ENCODE results near the gene KRTAP4-1.
"Not testable (repeated sequence)": the region's sequence is repeated elsewhere in the genome, so short reads cannot be mapped to it uniquely, and the experiment has no call there.

Gene KRTAP4-1

GRCh38 chr17:41184480-41184961 is at the start of gene KRTAP4-1:
TSS of gene KRTAP4-1 (minus strand) at chr17:41184911. CDS start at chr17:41184854, 57 bp downstream.
- DNase-seq: no peak

- not testable (repeated sequence) for DNase-seq
Measured at GRCh38 chr17:41232399-41233105, 47.8 kb upstream of the KRTAP4-1 start, which contains the start of gene KRTAP9-3. TSS of gene KRTAP9-3 (plus strand) at chr17:41232449. CDS start at chr17:41232502, 53 bp downstream.

GRCh38 chr17:41231731-41232130 is 47.0 kb upstream of the KRTAP4-1 start:
- no peak for DNase-seq

GRCh38 chr17:41230094-41230493 is 45.4 kb upstream of the KRTAP4-1 start:
- no peak for DNase-seq

- DNase-seq: not testable (repeated sequence)
Measured at GRCh38 chr17:41226598-41227095, 41.9 kb upstream of the KRTAP4-1 start, which contains the start of gene KRTAP9-2. TSS of gene KRTAP9-2 (plus strand) at chr17:41226648. CDS start at chr17:41226655, 7 bp downstream.

GRCh38 chr17:41226051-41226450 is 41.3 kb upstream of the KRTAP4-1 start:
- no peak for DNase-seq

- no peak for DNase-seq
Measured at GRCh38 chr17:41223821-41224220, 39.1 kb upstream of the KRTAP4-1 start.

GRCh38 chr17:41215681-41216080 is 31.0 kb upstream of the KRTAP4-1 start:
- DNase-seq: no peak

- no peak for DNase-seq
Measured at GRCh38 chr17:41212524-41213169, 27.9 kb upstream of the KRTAP4-1 start.

- DNase-seq: no peak
Measured at GRCh38 chr17:41211845-41212466, 27.2 kb upstream of the KRTAP4-1 start.

- no peak for DNase-seq
Measured at GRCh38 chr17:41199421-41200078, 14.8 kb upstream of the KRTAP4-1 start.

- no peak for DNase-seq
Measured at GRCh38 chr17:41196068-41196467, 11.4 kb upstream of the KRTAP4-1 start.

- DNase-seq: no peak
Measured at GRCh38 chr17:41190328-41190727, 5.6 kb upstream of the KRTAP4-1 start.

GRCh38 chr17:41189837-41190318 is 5.2 kb upstream of the KRTAP4-1 start, which contains the start of gene KRTAP9-1:
TSS of gene KRTAP9-1 (plus strand) at chr17:41189887. CDS start at chr17:41189887, 0 bp downstream.
- DNase-seq: not testable (repeated sequence)

- no peak for DNase-seq
Measured at GRCh38 chr17:41186872-41187271, 2.2 kb upstream of the KRTAP4-1 start.

GRCh38 chr17:41185001-41185400 is 290 bp upstream of the KRTAP4-1 start:
- no peak for DNase-seq

- DNase-seq: no peak
Measured at GRCh38 chr17:41178843-41179616, 5.7 kb downstream of the KRTAP4-1 start.

GRCh38 chr17:41178341-41178740 is 6.4 kb downstream of the KRTAP4-1 start:
- no peak for DNase-seq

GRCh38 chr17:41177727-41178271 is 6.9 kb downstream of the KRTAP4-1 start, which contains the start of gene KRTAP4-2:
TSS of gene KRTAP4-2 (minus strand) at chr17:41178221. CDS start at chr17:41178164, 57 bp downstream.
- DNase-seq: no peak

- DNase-seq: no peak
Measured at GRCh38 chr17:41176744-41177387, 7.8 kb downstream of the KRTAP4-1 start.

- DNase-seq: no peak
Measured at GRCh38 chr17:41171886-41172285, 12.8 kb downstream of the KRTAP4-1 start.

Data from stimulated activated CD4-positive, alpha-beta T cell treated with anti-CD3 and anti-CD28 coated beads, Interleukin-12 subunit alpha, Interleukin-12 subunit beta, amount 100 ng/mL, for 4 hours (primary cell).